Activated CD8-positive, alpha-beta T cell treated with anti-CD3 and anti-CD28 coated beads for 36 hours (primary cell): Measurements from ENCODE around the gene MRPL32. TPM values are rescaled to one million over a fixed set of nuclear protein-coding genes. Genes with fewer than 3 reads are reported as not detected.
A peak's percentile ranks its signal among the peaks of the same experiment; 100 is the strongest.

ENCODE experiments used
- ATAC-seq: fragments of 200-7000 bp; cut with Tn5 transposase; one replicate; pipeline ENCODE4 v1.10.0; 2021; ENCODE audit warnings: mild to moderate bottlenecking, moderate library complexity
- CTCF ChIA-PET: fragments of 350-600 bp; sonication (Branson Sonifier 250); formaldehyde crosslinking; loops from one replicate; lab custom pipeline; 2021; ENCODE audit warnings: antibody characterized with exemption; lab: Charles Lee
- POLR2A ChIA-PET: fragments of 350-600 bp; sonication (Branson Sonifier 250); formaldehyde crosslinking; loops from one replicate; lab custom pipeline; 2021; ENCODE audit warnings: antibody characterized with exemption; lab: Charles Lee
- DNase-seq: peaks from one replicate; pipeline ENCODE4 v3.0.0-alpha.2; 2020
- H3K27ac Mint-ChIP-seq: one replicate; pipeline ENCODE4 v1.8.0; 2021; ENCODE audit warnings: mild to moderate bottlenecking, mixed read lengths
- H3K27me3 Mint-ChIP-seq: one replicate; pipeline ENCODE4 v1.8.0; 2021; ENCODE audit warnings: mixed read lengths
- H3K36me3 Mint-ChIP-seq: one replicate; pipeline ENCODE4 v1.8.0; 2021; ENCODE audit warnings: low read depth, mixed read lengths
- H3K4me1 Mint-ChIP-seq: one replicate; pipeline ENCODE4 v1.8.0; 2021; ENCODE audit warnings: low read depth, mixed read lengths
- H3K4me3 Mint-ChIP-seq: one replicate; pipeline ENCODE4 v1.8.0; 2021; ENCODE audit warnings: mild to moderate bottlenecking, moderate library complexity, mixed read lengths
- H3K9me3 Mint-ChIP-seq: one replicate; pipeline ENCODE4 v1.8.0; 2021; ENCODE audit warnings: mixed read lengths
- intact Hi-C: fragments of 100-400 bp; cut with micrococcal nuclease; formaldehyde crosslinking; loops from one replicate; pipeline ENCODE4 v1.10.0; 2022
- total RNA-seq, 2 experiments: library from RNA; stranded (reverse); gene quantifications; one replicate each; pipeline ENCODE4 v1.2.3, GENCODE V29; 2021
- TF ChIP-seq, protein P1 (sequence below): fragments of 200-600 bp; IDR thresholded peaks from one replicate; pipeline ENCODE4 v1.8.0; 2022; ENCODE audit warnings: antibody characterized with exemption, mild to moderate bottlenecking

MRPL32 gene
- total RNA-seq, 2 experiments from 2014 or later, result 66.9 to 68.5 TPM

DNA sequence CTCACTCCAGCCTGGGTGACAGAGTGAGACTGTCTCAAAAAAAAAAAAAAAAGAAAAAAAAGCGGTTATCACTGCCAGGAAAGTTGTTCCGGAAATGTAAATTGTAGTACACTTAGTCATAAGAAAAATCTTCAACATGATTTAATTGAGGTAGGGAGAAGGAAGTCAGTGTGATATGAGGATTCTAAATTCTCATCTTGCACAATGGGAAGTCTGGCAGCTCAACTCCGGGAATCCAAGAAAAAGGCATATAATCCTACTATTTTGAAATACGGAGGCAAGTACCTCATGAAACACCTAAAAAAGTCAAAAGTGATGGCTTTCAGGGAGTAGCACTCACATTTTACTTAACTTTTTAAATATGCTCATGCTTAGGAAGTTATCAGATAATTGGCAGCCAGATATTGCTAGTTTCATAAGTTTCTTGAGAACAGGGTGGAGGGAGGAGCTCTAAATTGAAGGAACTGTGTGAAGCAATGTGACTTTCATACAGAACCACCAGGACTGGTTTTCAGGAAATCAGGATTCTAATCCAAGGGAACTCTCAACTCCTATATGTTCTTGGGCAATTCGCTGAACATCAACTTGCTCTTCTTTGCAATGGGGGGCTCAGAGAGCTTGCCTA is 17.6 kb upstream of the MRPL32 start:
- H3K4me3 Mint-ChIP-seq, result no peak overlapping the region
- CTCF ChIA-PET, result interaction anchor here (1.2 to 3.2 kb wide), 3 partner anchors 10 to 27 kb away, joined by 5 to 8 read pairs (median 5); no protein-coding TSS in a partner anchor
- no peak for ATAC-seq
- peaks cover 59% of the 10 kb centered on the region for H3K36me3 Mint-ChIP-seq
- H3K9me3 Mint-ChIP-seq, result no peaks in the 10 kb centered on the region
- intact Hi-C loops, result loop anchor here (10.0 kb wide), 1 partner anchor 920 kb away; no protein-coding TSS in a partner anchor
- DNase-seq, result no peak
- H3K4me1 Mint-ChIP-seq, result peaks cover 50% of the 10 kb centered on the region
- peak overlapping the region; percentile 90 for H3K27ac Mint-ChIP-seq
- TF ChIP-seq, protein P1, sequence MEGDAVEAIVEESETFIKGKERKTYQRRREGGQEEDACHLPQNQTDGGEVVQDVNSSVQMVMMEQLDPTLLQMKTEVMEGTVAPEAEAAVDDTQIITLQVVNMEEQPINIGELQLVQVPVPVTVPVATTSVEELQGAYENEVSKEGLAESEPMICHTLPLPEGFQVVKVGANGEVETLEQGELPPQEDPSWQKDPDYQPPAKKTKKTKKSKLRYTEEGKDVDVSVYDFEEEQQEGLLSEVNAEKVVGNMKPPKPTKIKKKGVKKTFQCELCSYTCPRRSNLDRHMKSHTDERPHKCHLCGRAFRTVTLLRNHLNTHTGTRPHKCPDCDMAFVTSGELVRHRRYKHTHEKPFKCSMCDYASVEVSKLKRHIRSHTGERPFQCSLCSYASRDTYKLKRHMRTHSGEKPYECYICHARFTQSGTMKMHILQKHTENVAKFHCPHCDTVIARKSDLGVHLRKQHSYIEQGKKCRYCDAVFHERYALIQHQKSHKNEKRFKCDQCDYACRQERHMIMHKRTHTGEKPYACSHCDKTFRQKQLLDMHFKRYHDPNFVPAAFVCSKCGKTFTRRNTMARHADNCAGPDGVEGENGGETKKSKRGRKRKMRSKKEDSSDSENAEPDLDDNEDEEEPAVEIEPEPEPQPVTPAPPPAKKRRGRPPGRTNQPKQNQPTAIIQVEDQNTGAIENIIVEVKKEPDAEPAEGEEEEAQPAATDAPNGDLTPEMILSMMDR, result no peak
- H3K27me3 Mint-ChIP-seq, result no peaks in the 10 kb centered on the region
- POLR2A ChIA-PET, result interaction anchor here (1.1 to 5.6 kb wide), 3 partner anchors 10 to 17 kb away, joined by 3 to 57 read pairs (median 9); partner anchors contain the start of genes MRPL32 and PSMA2

DNA sequence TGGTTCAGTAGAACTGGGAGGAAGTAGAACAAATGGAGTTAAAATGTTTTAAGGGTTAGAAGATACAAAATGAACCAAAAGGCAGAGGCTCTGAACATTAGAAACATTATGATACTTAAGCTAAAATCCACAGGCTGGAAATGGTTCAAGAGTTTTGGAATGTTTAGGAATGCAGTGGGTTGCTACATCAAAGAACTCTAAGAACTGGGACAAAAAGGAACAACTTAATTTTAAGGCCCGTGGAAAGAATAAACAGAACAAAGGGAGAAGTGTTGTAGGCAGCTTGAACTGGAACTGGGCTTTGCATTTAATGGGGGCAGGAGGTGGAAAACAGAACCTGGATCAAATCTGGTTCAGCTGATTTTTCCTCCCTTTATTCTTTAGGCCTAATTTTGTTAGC is 16.8 kb upstream of the MRPL32 start:
- POLR2A ChIA-PET, result interaction anchor here (1.1 to 5.6 kb wide), 4 partner anchors 9 to 26 kb away, joined by 3 to 57 read pairs (median 6); partner anchors contain the start of genes MRPL32 and PSMA2
- H3K4me1 Mint-ChIP-seq, result peaks cover 47% of the 10 kb centered on the region
- intact Hi-C loops, result loop anchor here (10.0 kb wide), 1 partner anchor 919 kb away; no protein-coding TSS in a partner anchor
- no peaks in the 10 kb centered on the region for H3K27me3 Mint-ChIP-seq
- no peak for DNase-seq
- H3K27ac Mint-ChIP-seq, result peak overlapping the region; percentile 90
- no peak for ATAC-seq
- no peaks in the 10 kb centered on the region for H3K9me3 Mint-ChIP-seq
- CTCF ChIA-PET, result interaction anchor here (1.2 to 3.2 kb wide), 3 partner anchors 9 to 26 kb away, joined by 4 to 8 read pairs (median 5); no protein-coding TSS in a partner anchor
- peaks cover 59% of the 10 kb centered on the region for H3K36me3 Mint-ChIP-seq
- TF ChIP-seq, protein P1, result no peak
- no peak overlapping the region for H3K4me3 Mint-ChIP-seq

DNA sequence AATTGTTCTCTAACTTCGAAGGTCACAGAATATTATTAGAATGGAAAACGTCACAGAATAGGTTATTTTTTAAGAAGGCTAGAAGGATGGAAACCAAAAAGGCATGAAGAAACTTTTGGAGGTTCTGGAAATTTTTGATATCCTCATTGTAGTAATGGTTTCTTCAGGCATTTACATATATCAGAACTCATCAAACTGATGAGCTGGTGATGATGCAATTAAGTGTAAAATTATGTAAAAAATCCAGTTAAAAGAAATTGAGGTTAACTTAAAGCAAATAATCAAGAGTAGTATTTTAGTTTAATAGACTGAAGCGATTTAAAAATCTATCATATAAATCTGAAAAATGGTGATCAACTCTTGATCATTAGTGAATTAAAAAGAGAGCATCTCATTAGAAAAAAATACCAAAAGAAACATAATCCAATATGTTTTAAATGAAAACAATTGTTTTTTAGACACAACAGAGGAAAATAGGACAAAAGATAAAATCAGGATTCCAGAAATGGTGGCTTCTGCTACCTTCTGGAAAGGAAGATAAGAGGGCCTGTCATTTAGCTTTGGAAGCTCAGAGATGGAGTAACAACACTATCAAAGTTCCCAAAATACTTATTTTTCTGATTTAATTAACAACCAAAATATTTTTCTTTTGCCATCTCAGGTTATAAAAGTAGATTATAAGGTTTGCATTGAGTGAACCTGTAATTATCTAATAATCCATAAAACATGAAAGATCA is 10.0 kb upstream of the MRPL32 start:
- peaks cover 30% of the 10 kb centered on the region for H3K4me1 Mint-ChIP-seq
- H3K27ac Mint-ChIP-seq, result peak overlapping the region; percentile 23
- no peaks in the 10 kb centered on the region for H3K9me3 Mint-ChIP-seq
- intact Hi-C loops, result no loop called here
- TF ChIP-seq, protein P1, result no peak
- DNase-seq (no peak), ATAC-seq (no peak)
- H3K27me3 Mint-ChIP-seq, result no peaks in the 10 kb centered on the region
- peaks cover 71% of the 10 kb centered on the region for H3K36me3 Mint-ChIP-seq
- POLR2A ChIA-PET, result interaction anchor here (3.5 kb wide), 1 partner anchor 10 kb away, joined by 21 read pairs; the partner anchor contains the start of genes MRPL32 and PSMA2
- H3K4me3 Mint-ChIP-seq, result no peak overlapping the region
- CTCF ChIA-PET, result no interaction called here

DNA sequence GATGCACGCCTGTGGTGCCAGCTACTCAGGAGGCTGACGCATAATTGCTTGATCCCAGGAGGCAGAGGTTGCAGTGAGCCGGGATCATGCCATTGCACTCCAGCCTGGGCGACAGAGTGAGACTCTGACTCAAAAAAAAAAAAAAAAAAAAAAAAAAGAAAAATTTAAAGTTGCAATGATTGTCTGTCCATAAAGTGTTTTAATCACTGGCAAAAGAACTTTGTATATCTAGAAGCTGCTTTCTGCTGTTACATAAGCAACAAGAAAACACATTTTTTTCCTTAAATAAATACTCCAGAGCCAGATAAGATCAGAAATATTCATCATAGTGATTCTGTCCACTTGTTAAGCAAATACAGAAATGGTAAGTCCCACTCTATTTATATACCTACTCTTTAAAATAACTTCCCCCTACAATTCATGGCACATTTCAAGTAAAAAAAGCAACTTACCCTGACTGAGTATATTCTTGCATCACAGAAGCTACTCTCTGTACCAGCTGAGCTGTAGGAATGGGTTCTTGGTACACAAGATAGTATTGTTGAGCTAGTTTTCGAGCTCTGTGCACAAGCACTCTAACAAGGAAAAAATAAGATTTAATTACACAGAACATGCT is 7.8 kb upstream of the MRPL32 start:
- Mint-ChIP-seq H3K4me3 (no peak overlapping the region), H3K27me3 (no peaks in the 10 kb centered on the region), H3K36me3 (peaks cover 63% of the 10 kb centered on the region), H3K27ac (peak overlapping the region; percentile 88), H3K4me1 (peaks cover 50% of the 10 kb centered on the region), H3K9me3 (no peaks in the 10 kb centered on the region)
- ChIA-PET POLR2A (interaction anchor here (1.1 to 1.9 kb wide), 3 partner anchors 8 to 12 kb away, joined by 3 to 9 read pairs (median 3); partner anchors contain the start of gene MRPL32), CTCF (interaction anchor here (0.8 to 1.6 kb wide), 3 partner anchors 10 to 515 kb away, joined by 3 to 8 read pairs (median 3); no protein-coding TSS in a partner anchor)
- ATAC-seq (no peak), DNase-seq (no peak)
- intact Hi-C loops, result no loop called here
- TF ChIP-seq, protein P1, result no peak
